HAP-1 (cell line): ENCODE measurements around the gene MORN1.

Experiments used
- DNase-seq, 2 experiments: peaks; one replicate each; pipeline ENCODE4 v3.0.0-alpha.2; 2016 to 2020; ENCODE audit warnings: low spot score in 2 of 2
- H3K27me3 ChIP-seq: fragments of 250-450 bp; sonication (Bioruptor Pico); 2 replicates; pipeline ENCODE4 v1.5.1; 2020; ENCODE audit warnings: low read depth, mild to moderate bottlenecking, moderate library complexity
- H3K36me3 ChIP-seq: fragments of 250-450 bp; sonication (Bioruptor Pico); replicated peaks from 2 replicates; pipeline ENCODE4 v1.5.1; 2020; ENCODE audit warnings: mild to moderate bottlenecking
- H3K4me1 ChIP-seq: fragments of 250-450 bp; sonication (Bioruptor Pico); 2 replicates; pipeline ENCODE4 v1.5.1; 2020; ENCODE audit warnings: mild to moderate bottlenecking
- H3K4me3 ChIP-seq: fragments of 250-450 bp; sonication (Bioruptor Pico); 2 replicates; pipeline ENCODE4 v1.5.1; 2020; ENCODE audit warnings: mild to moderate bottlenecking, moderate library complexity
- H3K9me3 ChIP-seq: fragments of 250-450 bp; sonication (Bioruptor Pico); 2 replicates; pipeline ENCODE4 v1.5.1; 2020; ENCODE audit warnings: mild to moderate bottlenecking, moderate library complexity
- in situ Hi-C: fragments of 300-500 bp; cut with MboI; formaldehyde crosslinking; loops from 3 replicates; pipeline ENCODE4 v1.14.3; 2020; ENCODE audit warnings: low sequenced_read_pairs, inconsistent platforms, mixed read lengths

MORN1 gene

DNA sequence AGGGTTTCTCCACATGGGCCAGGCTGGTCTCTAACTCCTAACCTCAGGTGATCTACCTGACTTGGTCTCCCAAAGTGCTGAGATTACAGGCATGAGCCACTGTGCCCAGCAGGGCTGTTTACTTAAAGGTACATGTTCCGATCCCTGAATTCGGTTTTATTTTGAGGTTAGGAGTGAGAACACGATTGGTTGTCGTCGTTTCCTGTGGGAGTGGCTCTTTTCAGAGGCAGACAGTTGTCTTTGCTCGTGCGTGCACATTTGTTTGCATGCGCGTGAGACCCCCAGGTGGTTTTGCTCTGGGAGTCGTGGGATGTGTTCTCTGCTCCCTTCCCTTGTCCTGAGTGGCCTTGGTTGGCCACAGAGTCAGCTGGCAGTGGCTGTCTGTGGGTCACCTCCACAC is 103.0 kb downstream of the MORN1 start:
- Histone ChIP-seq H3K36me3 (no peaks in the 10 kb centered on the region), H3K4me3 (no peak overlapping the region), H3K27me3 (no peaks in the 10 kb centered on the region), H3K9me3 (no peaks in the 10 kb centered on the region), H3K4me1 (no peaks in the 10 kb centered on the region)
- in situ Hi-C loops, result no loop called here
- no peak for DNase-seq

DNA sequence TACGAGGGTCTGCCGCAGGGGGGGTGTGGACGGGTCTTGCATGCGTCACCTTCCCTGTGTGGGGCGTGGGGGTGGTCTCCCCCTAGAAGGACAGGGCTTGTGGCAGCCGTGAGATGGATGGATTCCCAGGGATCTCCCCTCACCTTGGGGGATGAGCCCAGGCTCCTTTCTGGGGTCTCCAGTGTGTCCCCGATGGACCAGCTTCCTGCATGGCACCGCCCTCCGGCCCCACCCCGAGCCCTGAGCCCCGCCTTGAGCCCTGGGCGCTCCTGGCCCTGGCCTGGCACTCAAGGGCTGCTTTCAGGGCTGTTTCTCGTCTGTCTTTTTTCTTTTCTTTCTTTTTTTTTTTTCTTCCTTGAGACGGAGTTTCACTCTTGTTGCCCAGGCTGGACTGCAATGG is 103.7 kb downstream of the MORN1 start:
- in situ Hi-C loops, result no loop called here
- Histone ChIP-seq H3K4me1 (no peaks in the 10 kb centered on the region), H3K9me3 (no peaks in the 10 kb centered on the region), H3K27me3 (no peaks in the 10 kb centered on the region), H3K4me3 (no peak overlapping the region), H3K36me3 (no peaks in the 10 kb centered on the region)
- DNase-seq, result no peak

DNA sequence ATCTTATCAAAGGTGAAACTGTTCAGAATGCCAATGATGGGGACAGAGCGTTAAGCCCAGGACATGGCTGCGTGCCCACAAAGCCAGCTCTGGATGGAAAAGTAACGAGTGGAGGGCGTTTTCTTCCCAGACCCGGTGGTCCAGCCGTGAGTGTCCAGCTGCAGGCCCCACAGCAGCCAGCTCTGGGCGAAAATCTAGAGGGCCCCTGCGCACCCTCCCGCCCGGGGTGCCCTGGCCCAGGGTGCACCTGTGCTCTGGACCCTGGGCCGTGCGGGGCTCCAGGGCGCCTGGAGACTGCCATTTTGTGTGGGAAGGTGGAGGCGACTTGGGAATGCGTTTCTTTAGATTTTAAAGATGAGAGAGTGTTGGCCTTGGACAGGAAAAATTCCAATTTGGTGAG is 104.4 kb downstream of the MORN1 start:
- Histone ChIP-seq H3K9me3 (no peaks in the 10 kb centered on the region), H3K36me3 (no peaks in the 10 kb centered on the region), H3K4me3 (no peak overlapping the region), H3K27me3 (no peaks in the 10 kb centered on the region), H3K4me1 (no peaks in the 10 kb centered on the region)
- in situ Hi-C loops, result no loop called here
- DNase-seq, result no peak

DNA sequence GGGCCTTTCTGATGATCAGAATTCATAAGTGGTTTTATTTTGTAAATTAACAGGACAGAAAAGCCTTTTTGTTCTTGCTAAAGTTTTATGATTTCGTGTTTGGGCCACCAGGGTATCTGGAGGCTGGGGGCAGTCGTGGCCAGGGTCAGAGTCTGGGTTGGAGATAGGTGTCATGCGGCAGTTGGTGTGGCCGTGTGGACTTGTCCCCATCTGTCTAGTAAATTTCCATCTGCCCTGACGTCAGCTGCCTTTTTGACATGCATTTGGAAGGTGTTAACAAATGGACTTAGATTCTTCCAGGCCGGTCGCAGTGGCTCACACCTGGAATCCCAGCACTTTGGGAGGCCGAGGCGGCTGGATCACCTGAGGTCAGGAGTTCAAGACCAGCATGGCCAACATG is 106.4 kb downstream of the MORN1 start:
- DNase-seq, result no peak
- Histone ChIP-seq H3K27me3 (no peaks in the 10 kb centered on the region), H3K4me1 (no peaks in the 10 kb centered on the region), H3K36me3 (no peaks in the 10 kb centered on the region), H3K4me3 (no peak overlapping the region), H3K9me3 (no peaks in the 10 kb centered on the region)
- in situ Hi-C loops, result no loop called here

- Histone ChIP-seq H3K27me3 (no peaks in the 10 kb centered on the region), H3K4me1 (no peaks in the 10 kb centered on the region), H3K9me3 (no peaks in the 10 kb centered on the region), H3K36me3 (no peaks in the 10 kb centered on the region), H3K4me3 (no peak overlapping the region)
- in situ Hi-C loops, result no loop called here
- no peak for DNase-seq
These were observed 107.1 kb downstream of the MORN1 start for GRCh38 chr1:2283991-2284895.

GRCh38 chr1:2283371-2283990 is 107.9 kb downstream of the MORN1 start:
- Histone ChIP-seq H3K27me3 (no peaks in the 10 kb centered on the region), H3K9me3 (no peaks in the 10 kb centered on the region), H3K36me3 (no peaks in the 10 kb centered on the region), H3K4me3 (no peak overlapping the region), H3K4me1 (no peaks in the 10 kb centered on the region)
- DNase-seq, result no peak
- in situ Hi-C loops, result no loop called here

DNA sequence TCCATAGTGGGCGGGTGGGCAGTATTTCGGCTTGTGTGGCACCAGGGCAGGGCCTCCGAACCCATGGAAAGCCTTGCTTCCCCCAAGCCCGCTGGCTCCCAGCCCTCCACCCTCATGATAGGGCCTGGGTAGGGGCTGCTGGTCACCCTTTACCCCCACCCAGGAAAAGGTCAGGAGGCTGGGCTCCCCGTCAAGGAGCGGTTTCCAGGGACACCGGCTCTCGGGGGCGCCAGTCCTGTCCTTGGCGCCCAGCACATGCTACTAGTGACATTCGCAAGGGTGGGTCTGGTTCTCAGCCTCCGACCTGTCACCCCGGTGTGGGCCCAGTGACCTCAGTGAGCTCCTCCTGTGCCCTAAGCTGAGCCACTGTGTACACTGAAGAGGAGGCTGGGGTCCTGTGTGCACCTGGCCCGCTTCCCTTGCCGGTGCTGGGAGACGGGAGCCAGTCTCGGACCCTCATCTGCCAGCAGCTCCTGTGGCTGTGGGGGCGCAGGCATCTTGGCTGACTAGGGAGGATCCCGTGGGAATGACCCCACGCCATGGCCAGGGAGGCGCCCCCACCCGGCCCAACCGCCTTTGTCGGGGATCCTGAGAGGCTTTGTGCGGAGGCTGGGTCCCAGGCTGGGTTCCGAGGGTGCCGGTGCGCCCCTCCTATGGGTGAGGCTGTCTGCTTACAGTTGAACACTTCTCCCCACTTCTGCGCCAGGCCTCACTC is 108.6 kb downstream of the MORN1 start:
- no peaks in the 10 kb centered on the region for H3K4me1 ChIP-seq
- no peaks in the 10 kb centered on the region for H3K27me3 ChIP-seq
- H3K4me3 ChIP-seq, result no peak overlapping the region
- in situ Hi-C loops, result no loop called here
- DNase-seq, result no peak
- H3K36me3 ChIP-seq, result 0 out of 2 replicates have a peak, but pooled peaks cover 3% of the 10 kb centered on the region
- H3K9me3 ChIP-seq, result no peaks in the 10 kb centered on the region

- DNase-seq, result no peak
- Histone ChIP-seq H3K4me1 (no peaks in the 10 kb centered on the region), H3K27me3 (no peaks in the 10 kb centered on the region), H3K9me3 (no peaks in the 10 kb centered on the region), H3K36me3 (peaks cover 6% of the 10 kb centered on the region), H3K4me3 (no peak overlapping the region)
- in situ Hi-C loops, result no loop called here
These were observed 111.5 kb downstream of the MORN1 start for GRCh38 chr1:2279817-2280216.

- in situ Hi-C loops, result no loop called here
- no peak for DNase-seq
- no peaks in the 10 kb centered on the region for H3K27me3 ChIP-seq
- no peaks in the 10 kb centered on the region for H3K9me3 ChIP-seq
- H3K36me3 ChIP-seq, result peaks cover 6% of the 10 kb centered on the region
- no peak overlapping the region for H3K4me3 ChIP-seq
- no peaks in the 10 kb centered on the region for H3K4me1 ChIP-seq
These were observed 112.1 kb downstream of the MORN1 start for GRCh38 chr1:2279210-2279639.

DNA sequence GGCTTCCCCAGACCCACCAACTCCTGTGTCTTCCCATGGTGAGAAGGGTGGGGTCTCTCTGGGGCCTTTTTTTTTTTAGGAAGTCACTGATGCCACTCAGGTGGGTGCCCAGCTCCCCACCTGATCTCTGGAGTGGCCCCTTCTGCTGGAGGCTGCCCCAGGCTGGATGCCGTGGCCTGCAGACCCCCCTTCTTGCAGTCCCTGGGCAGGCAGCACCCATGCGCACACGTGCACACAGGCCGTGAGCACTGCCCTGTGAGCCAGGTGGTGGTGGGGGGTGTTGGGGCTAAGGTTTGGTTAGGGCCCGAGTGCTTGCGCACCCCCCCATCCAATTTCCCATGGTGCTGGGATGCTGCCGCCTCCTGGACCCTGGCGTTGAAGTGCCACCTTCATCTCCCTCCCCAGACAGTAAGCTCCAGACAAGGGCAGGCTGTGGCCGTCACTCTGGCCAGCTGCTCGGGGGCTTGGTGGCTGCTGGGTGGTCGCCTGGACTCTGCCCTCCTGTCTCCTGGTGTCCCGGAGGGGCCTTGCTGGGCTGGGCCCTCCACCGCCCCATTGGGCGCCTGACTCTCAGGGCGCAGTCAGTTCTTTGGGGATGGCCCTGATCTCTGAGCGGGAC is 112.7 kb downstream of the MORN1 start:
- no peak overlapping the region for H3K4me3 ChIP-seq
- in situ Hi-C loops, result no loop called here
- H3K27me3 ChIP-seq, result no peaks in the 10 kb centered on the region
- H3K4me1 ChIP-seq, result no peaks in the 10 kb centered on the region
- H3K36me3 ChIP-seq, result peaks cover 6% of the 10 kb centered on the region
- H3K9me3 ChIP-seq, result no peaks in the 10 kb centered on the region
- no peak for DNase-seq

DNA sequence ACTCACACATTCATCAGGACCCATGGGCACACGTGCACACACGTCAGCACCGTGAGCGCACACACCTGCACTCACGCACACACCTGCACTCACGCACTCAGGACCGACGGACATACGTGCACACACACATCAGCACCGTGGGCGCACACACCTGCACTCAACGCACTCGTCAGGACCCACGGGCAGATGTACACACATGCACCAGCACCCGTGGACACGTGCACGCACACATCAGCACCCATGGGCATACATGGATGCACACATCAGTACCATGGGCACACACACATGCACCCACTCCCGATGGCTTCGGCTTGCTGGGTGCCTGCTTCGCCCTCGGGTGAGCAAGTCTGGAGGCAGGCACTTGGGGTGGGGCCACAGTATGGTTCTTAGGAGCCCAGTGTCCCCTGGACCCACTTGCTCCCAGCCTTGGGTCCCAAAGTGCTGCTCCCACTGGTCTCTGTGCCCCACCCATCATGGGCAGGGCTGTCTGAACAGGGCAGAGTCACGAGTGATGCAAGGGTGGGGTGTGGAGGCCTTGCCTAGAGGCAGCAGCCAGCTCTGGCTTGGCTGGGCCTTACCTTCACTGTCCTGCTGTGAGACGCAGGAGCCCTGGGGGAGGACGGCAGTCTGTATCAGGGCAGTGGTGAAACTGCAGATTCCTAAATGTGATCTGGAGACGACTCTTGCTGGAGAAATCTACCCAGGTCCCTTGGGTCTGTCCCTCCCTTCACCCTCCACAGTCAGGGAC is 113.4 kb downstream of the MORN1 start:
- Histone ChIP-seq H3K4me1 (no peaks in the 10 kb centered on the region), H3K36me3 (peaks cover 6% of the 10 kb centered on the region), H3K27me3 (no peaks in the 10 kb centered on the region), H3K4me3 (no peak overlapping the region), H3K9me3 (no peaks in the 10 kb centered on the region)
- in situ Hi-C loops, result no loop called here
- no peak for DNase-seq

GRCh38 chr1:2276803-2277580 is 114.4 kb downstream of the MORN1 start:
- H3K4me1 ChIP-seq, result peaks cover 5% of the 10 kb centered on the region; the same call in 1 of the 2 replicates
- peaks cover 6% of the 10 kb centered on the region for H3K36me3 ChIP-seq
- in situ Hi-C loops, result no loop called here
- no peak overlapping the region for H3K4me3 ChIP-seq
- H3K9me3 ChIP-seq, result no peaks in the 10 kb centered on the region
- no peak for DNase-seq
- H3K27me3 ChIP-seq, result no peaks in the 10 kb centered on the region
